HS-27A (cell line): ENCODE results near the gene NFIA.

Source experiments
- DNase-seq: peaks from one replicate; pipeline ENCODE4 v3.0.0-alpha.2; 2012; ENCODE audit warnings: low read depth, missing footprints

The NFIA gene

GRCh38 chr1:61130338-61131000, 48.1 kb downstream of the NFIA start:
- no peak for DNase-seq

- DNase-seq = no peak
Measured at GRCh38 chr1:61131248-61131647, 48.9 kb downstream of the NFIA start.

GRCh38 chr1:61131716-61132115, 49.4 kb downstream of the NFIA start:
- no peak for DNase-seq

- DNase-seq = no peak
Measured at GRCh38 chr1:61132176-61132638, 49.8 kb downstream of the NFIA start.

GRCh38 chr1:61132645-61133334, 50.4 kb downstream of the NFIA start:
- DNase-seq = no peak

GRCh38 chr1:61133335-61134019, 51.1 kb downstream of the NFIA start:
- DNase-seq = no peak

GRCh38 chr1:61135291-61135690, 52.9 kb downstream of the NFIA start:
- DNase-seq = no peak

- no peak for DNase-seq
Measured at GRCh38 chr1:61138305-61138704, 55.9 kb downstream of the NFIA start.

- no peak for DNase-seq
Measured at GRCh38 chr1:61138921-61139774, 56.8 kb downstream of the NFIA start.

GRCh38 chr1:61139775-61140549, 57.6 kb downstream of the NFIA start:
- DNase-seq = no peak

GRCh38 chr1:61140778-61141177, 58.4 kb downstream of the NFIA start:
- DNase-seq = no peak

- DNase-seq = no peak
Measured at GRCh38 chr1:61141288-61142042, 59.1 kb downstream of the NFIA start.

GRCh38 chr1:61142043-61142440, 59.7 kb downstream of the NFIA start:
- no peak for DNase-seq

GRCh38 chr1:61142726-61143500, 60.6 kb downstream of the NFIA start:
- no peak for DNase-seq

GRCh38 chr1:61143821-61144424, 61.6 kb downstream of the NFIA start:
- DNase-seq = no peak

- no peak for DNase-seq
Measured at GRCh38 chr1:61149010-61149860, 66.9 kb downstream of the NFIA start.

- DNase-seq = no peak
Measured at GRCh38 chr1:61151565-61151964, 69.2 kb downstream of the NFIA start.

GRCh38 chr1:61152066-61152465, 69.7 kb downstream of the NFIA start:
- DNase-seq = no peak
